NB4 (cell line): Measurements from ENCODE around the gene AP3B1.

Experiments used
- CTCF ChIP-seq: IDR thresholded peaks from one replicate; pipeline ENCODE4 v1.5.1; 2012; ENCODE audit warnings: low read depth, low read length
- MAX ChIP-seq: IDR thresholded peaks from 2 replicates; pipeline ENCODE4 v1.6.1; 2011; ENCODE audit warnings: low read depth, low read length
- POLR2A ChIP-seq: IDR thresholded peaks from 2 replicates; pipeline ENCODE4 v1.6.1; 2011; ENCODE audit warnings: mild to moderate bottlenecking; ENCODE audit not compliant: insufficient read length; ENCODE audit errors: extremely low read depth

GRCh38 chr5:78242001-78242400 is 52.5 kb downstream of the AP3B1 start:
- no peak for TF ChIP-seq CTCF
- TF ChIP-seq POLR2A, result no peak
- TF ChIP-seq MAX, result no peak
